GM04503 (cell line): ENCODE measurements around the gene NT5DC4.
"Not testable (repeated sequence)": the region's sequence is repeated elsewhere in the genome, so short reads cannot be mapped to it uniquely, and the experiment has no call there.

ENCODE experiments used
- DNase-seq: peaks from one replicate; pipeline ENCODE4 v3.0.0-alpha.2; 2012; ENCODE audit warnings: low read depth

The NT5DC4 gene

DNA sequence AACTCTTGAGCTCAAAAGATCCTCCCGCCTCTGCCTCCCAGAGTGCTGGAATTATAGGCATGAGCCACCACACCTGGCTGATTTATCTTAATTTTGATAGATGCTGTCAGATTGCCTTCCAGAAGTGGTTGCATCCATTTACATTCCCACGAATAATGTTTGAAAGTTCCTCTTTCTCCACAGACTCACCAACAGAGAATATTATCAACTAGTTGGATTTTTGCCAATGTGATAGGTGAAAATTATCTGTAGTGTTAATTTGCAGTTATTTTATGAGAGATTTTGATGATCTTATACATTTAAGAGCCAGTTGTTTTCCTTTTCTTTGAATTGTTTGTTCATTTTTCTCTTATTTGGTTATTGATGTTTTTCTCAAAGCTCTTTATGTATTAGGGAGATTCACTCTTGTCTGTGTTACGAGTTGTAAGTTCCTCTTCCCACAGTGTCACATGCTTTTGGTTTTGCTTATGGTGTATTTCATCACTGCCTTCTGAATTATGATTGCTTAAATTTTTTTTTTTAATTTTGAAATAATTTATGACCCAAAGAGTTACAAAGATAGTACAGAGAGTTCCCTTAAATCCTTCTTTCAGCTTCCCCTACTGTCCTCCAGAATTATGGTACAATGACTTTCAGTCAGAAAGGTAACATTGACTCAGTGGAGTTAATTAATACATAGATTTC lies 20.7 kb upstream of the NT5DC4 start:
- DNase-seq: no peak

DNA sequence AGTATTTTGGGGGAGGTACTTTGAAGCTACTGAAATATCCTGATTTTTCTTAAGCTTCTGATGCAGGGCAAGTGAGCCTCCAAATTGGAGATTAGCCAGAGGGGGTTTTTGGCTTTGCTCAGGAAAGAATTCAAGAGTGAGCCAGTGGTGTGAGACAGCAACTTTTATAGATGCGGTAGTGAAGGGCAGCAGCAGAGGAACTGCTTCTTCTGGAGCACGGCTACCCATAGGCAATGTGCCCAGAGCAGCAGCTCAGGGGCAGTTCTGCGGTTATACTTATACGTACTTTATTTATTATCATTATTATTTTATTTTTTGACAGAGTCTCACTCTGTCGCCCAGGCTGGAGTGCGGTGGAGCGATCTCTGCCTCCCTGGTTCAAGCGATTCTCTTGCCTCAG lies 19.8 kb upstream of the NT5DC4 start:
- DNase-seq: no peak

DNA sequence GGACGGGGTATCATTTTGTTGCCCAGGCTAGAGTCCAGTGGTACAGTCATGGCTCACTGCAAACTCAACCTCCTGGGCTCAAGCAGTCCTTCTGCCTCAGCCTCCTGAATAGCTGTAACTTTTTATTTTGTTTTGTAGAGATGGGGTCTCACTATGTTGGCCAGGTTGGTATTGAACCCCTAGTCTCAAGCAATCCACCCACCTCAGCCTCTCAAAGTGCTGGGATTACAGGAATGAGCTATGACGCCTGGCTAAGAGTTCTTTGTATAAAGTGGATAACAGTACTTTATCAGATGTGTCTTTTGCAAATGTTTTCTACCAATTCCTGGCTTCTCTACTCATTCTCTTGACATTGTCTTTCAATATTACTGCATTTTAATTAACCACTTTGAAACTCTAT lies 17.1 kb upstream of the NT5DC4 start:
- no peak for DNase-seq

DNA sequence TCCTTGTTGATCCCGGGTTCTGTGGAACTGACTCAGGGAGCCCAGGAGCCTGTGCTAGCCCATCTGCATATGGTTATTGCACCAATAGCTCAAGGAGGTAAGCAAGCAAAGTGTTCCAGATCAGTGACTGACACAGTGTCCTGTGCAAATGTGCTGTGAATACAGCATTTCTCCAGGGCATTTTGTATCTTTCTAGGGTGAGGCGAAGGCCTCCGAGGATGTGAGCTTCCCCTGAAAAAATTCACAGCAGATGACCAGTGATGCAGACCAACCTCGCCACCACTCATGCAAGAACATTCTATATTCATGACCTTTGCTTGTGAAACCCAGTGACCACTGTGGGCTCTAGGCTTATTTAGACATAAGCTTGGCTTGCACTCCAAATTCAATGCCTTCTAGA lies 15.2 kb upstream of the NT5DC4 start:
- no peak for DNase-seq

DNA sequence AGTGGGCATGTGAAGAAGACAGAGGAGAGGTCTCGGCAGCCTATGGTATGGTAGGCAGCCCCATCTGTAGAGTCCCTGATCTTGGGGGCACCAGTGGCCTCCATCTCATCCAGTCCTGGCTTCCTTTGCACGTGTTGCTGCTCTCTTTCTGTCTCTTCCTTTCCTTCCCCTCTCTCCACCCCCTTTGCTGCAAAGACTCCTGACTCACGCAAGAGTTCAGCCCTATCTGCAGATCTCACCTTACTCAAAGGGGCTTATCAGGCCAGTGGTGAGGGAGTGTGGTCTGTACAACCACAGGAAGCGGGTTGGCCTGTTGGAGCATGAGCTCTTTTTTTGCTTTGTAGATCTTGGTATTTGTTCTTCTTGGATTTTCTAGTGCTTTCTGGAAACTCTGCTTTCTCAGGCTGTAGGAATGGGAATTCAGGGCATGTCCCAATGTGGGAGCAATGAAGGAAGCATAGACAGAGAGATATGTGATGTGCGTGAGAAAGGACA lies 14.6 kb upstream of the NT5DC4 start:
- no peak for DNase-seq

DNA sequence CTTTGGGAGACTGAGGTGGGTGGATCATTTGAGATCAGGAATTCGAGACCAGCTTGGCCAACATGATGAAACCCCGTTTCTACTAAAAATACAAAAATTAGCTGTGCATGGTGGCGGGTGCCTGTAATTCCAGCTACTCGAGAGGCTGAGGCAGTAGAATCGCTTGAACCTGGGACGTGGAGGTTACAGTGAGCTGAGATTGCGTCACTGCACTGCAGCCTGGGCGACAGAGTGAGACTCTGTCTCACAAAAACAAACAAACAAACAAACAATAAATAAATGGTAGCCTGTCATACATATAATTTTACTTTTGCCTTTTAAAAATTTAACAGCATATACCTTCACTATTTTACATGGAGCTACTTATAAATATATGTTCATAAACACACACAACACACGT lies 13.9 kb upstream of the NT5DC4 start:
- DNase-seq: not testable (repeated sequence)

DNA sequence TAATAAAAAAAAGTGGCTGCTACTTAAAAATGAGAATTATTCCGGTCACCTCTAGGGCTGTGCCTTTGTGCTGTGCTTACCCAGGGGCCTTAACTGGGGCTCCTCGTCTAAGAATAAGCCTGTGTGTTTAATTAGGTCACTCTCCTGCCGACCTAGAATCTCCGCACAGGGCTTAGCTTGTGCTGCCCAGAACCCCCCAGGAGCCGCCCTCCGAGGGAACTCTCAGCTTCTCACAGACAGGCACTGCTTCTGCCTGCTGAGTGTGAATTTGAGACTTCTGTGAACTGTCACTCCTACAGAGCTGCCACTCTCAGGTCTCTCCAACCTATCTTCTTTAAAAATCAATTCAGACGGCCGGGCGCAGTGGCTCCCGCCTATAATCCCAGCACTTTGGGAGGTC lies 11.9 kb upstream of the NT5DC4 start:
- DNase-seq: no peak

DNA sequence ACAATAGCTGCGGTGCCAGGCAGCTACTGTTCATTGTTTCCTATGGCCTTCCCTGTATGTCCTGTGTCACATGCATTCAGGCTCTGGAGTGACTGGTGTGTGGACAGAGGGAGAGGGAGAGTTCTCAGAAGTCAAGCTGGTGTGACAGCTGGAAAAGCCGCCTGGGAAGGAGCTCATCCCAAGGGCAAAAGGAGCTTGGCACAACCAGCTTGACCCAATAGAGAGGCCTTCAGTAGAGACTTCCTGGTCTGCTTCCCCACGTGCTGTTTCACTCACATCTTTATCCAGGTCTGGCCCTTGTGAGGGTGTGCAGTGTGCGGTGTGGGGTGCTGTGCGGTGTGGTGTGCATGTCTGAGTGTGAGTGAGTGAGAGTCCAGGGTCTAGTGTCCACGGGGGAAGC lies 11.1 kb upstream of the NT5DC4 start:
- DNase-seq: no peak

DNA sequence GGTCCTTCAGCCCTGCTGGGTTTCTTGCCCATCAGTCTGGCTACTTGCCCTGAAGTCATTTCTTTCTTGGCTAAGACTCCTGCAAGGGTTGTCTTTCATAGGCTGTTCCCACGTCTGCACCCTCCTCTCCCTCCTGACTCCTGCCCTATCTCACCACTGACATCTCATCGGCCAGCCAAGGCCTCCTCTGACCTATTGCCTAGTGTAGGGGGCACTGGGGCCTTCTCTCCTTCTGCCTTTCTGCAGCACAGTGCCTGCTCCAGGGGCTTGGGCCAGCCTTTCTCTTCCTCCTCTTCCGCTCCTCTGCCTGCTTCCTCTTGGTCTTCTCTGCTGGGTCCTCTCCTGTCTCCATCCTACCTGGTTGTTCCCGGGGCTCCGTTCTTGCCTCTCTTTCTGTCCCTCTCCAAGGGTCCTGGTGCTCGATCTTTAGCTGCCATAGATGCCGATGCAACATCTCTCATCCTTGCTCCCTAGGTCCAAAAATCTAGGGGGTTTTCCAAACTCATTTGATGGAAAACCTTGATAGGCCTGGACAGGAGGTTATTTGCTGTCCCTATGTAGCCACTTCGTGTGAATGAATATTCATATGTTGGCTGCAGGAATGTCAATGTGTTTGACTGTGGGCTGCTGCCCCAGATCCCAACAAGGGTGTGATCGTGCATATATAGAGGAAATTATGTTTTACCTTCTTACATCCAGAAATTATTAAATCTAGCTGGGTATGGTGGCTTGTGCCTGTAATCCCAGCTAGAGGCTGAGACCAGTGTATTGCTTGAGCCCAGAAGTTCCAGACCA lies 9.7 kb upstream of the NT5DC4 start:
- DNase-seq: no peak

DNA sequence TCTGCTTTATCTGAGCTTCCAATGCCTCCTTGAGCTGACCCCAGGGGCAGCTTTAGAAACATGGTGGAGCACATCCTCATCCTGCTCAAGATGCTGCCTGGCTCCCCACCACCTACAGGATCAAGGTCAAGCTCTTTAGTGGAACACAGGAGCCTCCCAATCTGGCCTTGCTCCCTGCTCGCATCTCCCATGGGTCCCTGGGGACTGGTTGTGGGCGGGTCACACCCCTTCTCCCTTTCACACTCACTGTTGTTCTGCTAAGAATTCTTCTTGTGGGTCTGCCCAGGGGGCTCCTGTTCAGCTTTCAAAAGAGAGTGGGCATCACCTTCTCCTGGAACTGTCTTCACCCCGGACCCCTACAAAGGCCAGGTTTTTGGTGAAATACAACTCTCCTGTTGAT lies 8.4 kb upstream of the NT5DC4 start:
- DNase-seq: no peak

DNA sequence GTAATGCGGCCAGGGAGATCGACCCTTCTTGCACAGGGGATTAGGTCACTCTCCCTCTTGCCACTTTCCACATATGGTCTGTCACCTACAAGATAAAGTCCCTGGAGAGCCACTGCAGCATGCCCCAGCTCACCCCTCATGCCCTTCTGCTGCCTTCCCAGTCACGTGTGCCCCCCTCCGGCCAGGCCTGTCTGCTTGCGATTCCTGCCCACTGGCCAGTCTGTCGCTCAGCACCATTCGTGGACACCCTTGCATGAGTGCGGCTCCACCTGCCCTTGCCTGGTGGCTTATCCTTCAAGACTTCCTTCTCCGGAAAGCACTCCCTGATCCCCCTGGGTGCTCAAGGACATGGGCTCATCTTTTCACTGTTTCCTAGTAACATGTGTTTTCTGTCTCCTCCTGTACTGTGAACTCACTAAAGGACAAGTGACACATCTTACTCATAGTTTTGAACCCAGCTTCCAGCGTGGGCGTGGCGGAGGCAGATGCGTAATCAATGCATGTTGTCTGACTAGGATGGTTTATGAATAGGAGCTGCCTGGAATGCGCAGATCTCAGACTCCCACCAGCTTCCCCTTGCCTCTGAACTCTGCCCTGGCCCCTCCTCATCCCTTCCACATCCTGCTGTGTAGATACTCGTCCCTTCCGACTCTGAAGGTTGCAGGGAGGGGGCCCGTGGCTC lies 7.8 kb upstream of the NT5DC4 start:
- peak; percentile 42 for DNase-seq

DNA sequence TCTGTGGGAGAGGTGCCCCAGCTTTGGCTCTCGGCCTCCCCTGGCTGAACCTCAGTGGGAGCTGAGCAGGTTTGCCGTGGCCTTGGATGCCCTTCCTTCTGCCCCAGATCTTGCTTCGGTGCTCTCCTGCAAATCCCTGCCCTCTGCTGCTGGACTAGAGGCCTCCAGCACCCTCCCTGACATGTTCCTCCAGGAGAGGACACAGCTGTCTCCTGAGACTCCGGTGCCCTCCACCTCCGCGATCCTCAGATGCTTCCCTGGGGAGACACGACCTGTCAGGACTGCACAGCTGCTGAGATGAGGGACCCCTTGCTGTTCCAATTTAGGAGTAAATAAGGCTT lies 7.3 kb upstream of the NT5DC4 start:
- DNase-seq: no peak

DNA sequence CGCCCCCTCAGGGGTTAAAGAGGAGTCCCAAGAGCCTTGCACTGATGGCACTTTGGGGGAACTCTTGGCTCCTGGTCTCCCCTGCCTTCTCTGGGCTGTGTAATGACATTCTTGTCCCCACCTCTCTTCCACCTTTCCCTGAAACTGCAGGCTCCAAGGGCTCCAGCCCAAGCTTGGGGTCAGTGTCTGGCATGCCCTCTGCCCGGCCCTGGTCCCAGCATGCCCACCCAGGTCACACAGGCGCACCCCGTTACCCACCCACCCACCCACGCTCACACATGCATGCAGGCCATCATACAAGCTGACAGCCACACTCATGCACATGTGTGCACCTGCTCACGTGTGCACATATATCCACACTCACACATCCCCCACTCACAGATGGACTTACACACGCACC lies 6.9 kb upstream of the NT5DC4 start:
- DNase-seq: no peak

DNA sequence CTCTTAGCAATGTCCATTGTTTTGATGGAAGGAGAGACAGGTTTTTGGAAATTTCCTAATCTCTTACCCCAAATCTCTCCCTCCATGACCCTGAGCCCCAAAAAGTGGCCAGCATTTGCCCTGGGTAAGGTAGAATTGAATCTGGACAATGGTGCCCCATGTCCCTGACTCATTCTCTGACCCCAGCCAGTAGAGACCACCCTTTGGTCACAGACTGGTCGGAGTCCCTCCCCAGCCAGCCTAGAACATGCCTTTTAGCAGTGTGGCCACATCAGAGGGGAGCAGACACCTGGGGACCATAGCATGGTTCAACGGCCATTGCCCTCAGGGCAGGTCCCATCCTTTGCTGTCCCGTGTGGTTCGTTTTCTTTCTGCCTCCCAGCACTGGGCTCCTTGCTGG lies 6.5 kb upstream of the NT5DC4 start:
- no peak for DNase-seq

DNA sequence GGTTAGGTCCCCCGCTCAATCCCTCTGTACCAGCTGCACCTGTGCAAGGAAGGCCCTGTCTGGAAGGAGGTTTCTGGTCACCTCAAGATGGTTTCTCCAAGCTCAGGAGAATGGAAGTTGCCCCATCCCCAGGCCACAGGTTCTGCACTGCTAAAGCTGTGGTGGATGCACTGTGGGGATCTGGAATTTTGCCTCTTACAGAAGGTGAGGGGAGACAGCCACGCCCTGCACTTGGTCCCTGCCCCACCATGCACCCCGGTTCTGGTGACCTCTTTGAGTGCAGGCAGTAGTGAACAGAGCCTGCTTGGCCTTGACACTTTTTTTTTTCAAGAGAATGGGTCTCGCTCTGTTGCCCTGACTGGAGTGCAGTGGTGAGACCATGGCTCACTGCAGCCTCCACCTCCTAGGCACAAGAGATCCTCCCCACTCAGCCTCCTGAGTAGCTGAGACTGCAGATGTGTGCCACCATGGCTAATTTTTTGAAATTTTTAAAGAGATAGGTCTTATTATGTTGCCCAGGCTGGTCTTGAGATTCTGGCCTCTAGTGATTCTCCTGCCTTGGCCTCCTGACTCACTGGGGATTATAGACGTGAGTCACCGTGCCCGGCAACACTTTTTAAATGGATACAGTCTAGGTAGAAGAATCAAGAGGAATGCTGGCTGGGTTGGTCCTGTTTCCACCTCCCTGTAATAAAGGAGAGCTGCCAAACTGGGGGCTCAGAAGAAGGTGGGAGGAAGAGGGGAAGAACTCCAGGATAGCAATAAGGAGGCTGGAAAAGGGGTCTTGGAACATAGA lies 5.8 kb upstream of the NT5DC4 start:
- no peak for DNase-seq

DNA sequence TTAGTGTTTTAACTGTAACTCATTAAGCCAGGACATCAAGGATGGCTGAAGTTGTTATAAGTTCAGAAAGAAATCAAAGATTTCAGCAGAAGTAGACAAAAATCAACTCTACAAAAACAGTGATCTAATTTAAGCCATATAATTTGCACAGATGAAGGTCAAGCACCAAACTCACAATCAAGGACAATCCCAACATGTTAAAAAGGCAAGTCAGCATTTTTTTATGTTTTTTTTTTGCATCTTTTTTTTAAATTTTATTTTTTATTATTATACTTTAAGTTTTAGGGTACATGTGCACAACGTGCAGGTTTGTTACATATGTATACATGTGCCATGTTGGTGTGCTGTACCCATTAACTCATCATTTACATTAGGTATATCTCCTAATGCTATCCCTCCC lies 4.7 kb upstream of the NT5DC4 start:
- not testable (repeated sequence) for DNase-seq

DNA sequence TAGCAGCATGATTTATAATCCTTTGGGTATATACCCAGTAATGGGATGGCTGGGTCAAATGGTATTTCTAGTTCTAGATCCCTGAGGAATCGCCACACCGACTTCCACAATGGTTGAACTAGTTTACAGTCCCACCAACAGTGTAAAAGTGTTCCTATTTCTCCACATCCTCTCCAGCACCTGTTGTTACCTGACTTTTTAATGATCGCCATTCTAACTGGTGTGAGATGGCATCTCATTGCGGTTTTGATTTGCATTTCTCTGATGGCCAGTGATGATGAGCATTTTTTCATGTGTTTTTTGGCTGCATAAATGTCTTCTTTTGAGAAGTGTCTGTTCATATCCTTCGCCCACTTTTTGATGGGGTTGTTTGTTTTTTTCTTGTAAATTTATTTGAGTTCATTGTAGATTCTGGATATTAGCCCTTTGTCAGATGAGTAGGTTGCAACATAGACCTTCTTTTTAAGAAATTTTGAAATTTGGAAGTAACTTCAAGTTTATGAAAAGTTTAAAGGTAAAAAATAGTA lies 3.9 kb upstream of the NT5DC4 start:
- not testable (repeated sequence) for DNase-seq

DNA sequence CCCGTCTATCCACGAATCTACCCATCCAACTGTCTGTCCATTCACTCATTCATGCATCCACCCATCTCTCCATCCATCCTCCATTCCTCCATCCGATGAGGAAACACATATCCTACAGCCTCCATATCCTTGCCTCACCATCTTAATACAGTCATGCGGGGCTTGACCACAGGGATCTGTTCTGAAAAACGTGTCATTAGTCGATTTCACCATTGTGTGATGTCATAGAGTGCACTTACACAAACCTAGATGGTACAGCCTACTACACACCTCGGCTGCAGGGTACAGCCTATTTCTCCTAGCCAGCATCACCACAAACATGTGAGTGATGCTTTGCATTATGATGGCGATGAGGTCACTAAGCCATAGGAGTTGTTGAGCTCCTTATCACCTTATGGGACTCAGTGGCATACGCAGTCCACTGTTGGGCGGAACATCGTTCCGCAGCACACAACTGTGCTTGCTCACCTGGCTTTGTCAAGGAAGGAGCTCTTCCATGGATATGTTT lies 1.9 kb upstream of the NT5DC4 start:
- DNase-seq: no peak

DNA sequence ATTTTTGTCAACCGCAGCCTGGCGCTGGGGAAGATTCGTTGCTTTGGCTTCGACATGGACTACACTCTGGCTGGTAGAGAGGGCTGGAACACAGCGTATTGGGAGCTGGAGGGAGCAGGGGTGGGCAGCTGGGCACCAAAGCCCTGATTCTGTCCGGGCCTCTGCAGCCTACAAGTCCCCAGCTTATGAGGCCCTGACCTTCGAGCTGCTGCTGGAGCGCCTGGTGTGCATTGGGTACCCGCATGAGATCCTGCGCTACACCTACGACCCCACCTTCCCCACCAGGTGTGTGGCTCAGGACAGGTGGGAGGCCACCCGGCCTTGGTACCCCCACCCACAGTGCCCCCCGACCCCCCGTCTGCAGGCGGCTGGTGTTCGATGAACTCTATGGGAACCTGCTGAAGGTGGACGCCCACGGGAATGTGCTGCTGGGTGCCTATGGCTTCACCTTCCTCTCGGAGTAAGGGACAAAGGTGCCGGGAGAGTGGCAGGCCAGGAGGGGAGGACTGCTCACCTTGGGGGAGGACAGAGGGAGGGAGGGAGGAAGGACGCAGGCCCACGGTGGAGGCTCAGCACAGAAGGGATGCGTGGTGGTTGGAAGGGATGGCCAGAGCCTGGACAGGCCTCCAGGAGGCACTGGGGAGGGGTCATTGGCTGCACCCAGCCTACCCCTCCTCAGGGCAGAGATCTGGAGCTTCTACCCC lies 1.2 kb downstream of the NT5DC4 start:
- DNase-seq: no peak

DNA sequence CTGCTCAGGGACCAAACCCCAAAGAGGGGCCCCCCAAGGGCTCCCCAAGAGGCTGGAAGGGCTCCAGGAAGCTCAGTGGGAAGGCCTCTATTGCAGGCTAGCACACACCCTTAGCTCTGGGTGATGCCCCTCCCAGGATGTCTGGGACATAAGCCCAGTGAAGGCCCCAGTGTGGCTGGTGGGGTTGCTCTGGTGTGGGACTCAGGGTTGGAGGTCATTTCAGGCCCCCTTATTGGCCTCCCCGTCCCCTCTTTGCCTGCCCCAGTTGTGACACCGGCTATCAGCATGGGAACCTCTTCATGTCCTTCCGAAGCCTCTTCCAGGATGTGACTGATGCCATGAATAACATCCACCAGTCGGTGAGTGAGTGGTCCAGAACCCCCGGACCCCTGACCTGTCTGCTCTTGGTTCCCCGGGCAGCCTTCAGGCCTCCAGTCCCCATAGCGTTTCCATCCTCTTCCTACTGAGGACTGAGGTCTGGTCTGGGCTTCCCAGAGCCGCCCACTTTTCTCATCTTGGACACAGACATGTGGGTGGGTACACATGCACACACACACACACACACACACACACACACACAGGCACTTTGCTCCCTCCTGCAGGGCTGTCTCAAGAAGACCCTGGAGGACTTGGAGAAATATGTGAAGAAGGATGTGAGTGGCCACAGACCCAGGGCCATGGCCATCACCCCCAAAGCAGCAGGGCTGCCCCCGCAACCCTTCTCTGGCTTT lies 2.2 kb downstream of the NT5DC4 start:
- DNase-seq: no peak

DNA sequence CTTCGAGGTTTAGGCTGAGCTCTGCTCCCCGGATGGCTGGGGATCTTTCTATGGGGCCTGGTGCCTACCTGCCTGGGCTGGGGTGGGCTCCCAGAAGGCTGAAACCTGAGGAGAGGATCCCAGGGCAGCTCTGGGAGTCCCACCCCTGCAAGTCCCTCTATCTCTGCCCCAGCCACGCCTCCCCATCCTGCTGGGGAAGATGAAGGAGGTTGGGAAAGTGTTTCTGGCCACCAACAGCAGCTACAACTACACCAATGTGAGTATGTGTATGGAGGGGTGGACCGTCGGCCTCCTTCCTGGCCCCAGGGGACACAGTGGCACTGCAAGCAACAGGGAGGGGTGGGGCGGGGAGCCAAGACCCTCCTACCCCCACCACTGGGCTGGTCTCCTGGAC lies 2.7 kb downstream of the NT5DC4 start:
- no peak for DNase-seq
